Measurements from ENCODE around the gene LTA.

The LTA gene

DNA sequence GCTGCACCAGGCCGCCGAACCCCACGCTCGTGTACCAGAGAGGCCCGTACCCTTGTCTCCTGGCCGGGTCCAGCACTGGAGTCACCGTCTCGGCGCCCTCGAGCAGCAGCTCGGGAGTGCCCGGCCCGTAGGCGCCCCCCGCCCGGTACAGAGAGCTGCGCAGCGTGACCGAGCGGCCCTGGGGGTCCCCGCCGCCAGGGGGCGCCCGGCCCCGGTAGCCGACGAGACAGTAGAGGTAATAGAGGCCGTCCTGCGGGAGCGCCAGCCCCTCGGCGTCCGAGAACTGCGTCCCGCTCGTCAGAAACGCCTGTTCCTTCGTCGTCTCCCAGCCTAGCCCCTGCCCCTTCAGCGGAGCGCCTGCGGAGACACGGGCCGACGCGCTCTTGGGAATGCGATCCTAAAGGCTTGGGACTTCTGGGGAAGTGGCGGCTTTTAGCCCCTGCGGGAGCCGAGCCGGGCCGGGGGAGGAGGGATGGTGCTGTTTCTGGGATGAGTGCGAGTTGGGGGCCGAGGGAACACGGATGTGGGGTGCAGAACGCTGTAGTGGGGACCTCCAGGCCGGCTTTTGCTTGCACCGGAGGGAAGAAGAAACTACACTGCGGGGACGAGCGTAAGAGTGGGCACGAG is 8.8 kb downstream of the LTA start:
- TF ChIP-seq, protein P1, sequence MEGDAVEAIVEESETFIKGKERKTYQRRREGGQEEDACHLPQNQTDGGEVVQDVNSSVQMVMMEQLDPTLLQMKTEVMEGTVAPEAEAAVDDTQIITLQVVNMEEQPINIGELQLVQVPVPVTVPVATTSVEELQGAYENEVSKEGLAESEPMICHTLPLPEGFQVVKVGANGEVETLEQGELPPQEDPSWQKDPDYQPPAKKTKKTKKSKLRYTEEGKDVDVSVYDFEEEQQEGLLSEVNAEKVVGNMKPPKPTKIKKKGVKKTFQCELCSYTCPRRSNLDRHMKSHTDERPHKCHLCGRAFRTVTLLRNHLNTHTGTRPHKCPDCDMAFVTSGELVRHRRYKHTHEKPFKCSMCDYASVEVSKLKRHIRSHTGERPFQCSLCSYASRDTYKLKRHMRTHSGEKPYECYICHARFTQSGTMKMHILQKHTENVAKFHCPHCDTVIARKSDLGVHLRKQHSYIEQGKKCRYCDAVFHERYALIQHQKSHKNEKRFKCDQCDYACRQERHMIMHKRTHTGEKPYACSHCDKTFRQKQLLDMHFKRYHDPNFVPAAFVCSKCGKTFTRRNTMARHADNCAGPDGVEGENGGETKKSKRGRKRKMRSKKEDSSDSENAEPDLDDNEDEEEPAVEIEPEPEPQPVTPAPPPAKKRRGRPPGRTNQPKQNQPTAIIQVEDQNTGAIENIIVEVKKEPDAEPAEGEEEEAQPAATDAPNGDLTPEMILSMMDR (conservative IDR thresholded peaks at IDR 0.05; ENCODE audit: low read depth, low read length): peak; percentile 88

DNA sequence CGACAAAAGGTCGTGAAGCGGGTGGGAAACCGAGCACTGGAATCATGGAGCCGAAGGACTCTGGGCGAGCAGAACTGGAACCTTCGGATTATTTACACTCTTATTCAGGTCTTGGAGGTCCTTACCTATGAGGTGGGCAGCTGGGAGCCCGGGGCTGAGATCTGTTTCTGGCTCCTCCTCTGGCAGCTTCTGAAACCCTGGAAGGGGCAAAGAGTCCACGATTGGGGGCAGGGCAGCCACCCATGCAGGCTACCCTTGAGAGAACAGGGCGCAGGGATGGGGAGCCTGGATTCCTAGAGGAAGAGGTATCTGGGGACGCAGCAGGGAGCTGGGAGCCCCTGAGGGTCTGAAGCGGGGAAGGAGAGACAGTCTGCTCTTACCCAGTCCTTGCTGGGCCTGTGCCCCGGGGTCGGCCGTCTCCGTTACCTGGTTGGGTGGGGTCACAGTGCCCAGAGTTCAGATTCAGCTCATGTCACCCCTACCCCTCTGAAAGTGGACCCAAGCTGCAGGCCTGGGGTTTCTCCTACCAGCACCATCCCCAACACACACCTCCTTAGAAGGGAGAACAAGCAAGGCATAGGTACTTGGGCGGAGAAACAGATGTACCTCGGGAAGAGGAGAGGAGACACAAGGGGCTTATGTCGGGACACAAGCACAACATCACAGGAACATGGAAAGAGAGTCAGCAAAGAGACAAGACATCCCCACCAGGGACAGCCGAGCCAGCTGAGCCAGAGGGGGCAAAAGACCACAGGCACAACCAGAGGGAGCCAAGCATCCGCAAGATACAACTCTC is 9.5 kb downstream of the LTA start:
- DNase-seq (ENCODE audit: low read depth): no peak
- TF ChIP-seq, protein P1 (conservative IDR thresholded peaks at IDR 0.05; ENCODE audit: low read depth, low read length): no peak
- H3K4me3 ChIP-seq (ENCODE audit: low read length): peak overlapping the region; percentile 64

More for the DNA sequence above, 8.8 kb downstream of the LTA start:
- DNase-seq (ENCODE audit: low read depth): no peak
- H3K4me3 ChIP-seq (ENCODE audit: low read length): peak overlapping the region; percentile 64

DNA sequence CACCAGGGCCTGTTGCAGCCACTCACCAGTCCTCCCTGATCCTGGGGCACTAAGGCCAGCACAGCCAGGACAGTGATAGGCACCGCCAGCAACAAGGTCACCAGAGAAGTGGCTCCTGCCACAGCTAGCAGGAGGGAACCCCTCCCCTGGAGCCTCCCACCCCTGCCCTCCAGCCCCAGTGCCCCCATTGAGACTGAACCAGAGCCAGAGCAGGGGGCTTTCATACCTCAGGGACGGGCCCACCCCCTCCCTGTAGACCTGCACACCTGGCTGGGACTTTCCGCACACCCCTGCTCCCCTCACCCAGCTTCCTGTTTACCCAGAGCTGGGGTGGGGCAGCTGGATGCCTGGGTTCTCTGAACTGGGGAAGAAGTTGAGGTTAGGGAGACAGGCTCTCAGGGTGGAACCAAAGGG is 10.1 kb downstream of the LTA start, which contains the start of gene LTB:
Gene LTB (minus strand): TSS at position 195 of the 414 bp plus-strand sequence. CDS start 7 bp downstream, at position 188.
- peak within 1 kb of the TSS; percentile 64 for H3K4me3 ChIP-seq (ENCODE audit: low read length)
- TF ChIP-seq, protein P1 (conservative IDR thresholded peaks at IDR 0.05; ENCODE audit: low read depth, low read length): no peak
- no peak for DNase-seq (ENCODE audit: low read depth)

DNA sequence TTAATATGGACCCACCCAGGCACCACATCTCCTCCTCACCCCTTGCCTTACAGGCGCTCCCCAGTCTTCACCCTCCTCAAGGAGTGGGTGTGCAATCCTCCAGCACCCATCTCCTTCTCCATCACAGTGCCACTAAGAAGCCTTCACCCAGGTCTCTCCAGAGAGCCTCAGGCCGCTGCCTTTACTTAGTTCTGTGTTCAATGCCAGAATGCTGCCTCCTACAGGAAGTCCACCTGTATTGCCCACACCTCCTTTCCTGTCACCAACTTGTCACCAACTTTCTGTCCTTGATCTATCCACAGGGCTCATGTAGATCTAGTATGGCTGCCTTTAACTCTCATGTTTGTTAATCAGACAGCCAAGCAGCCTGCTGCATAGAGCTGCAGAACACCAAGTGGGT is 13.4 kb downstream of the LTA start:
- no peak overlapping the region for H3K4me3 ChIP-seq (ENCODE audit: low read length)
- DNase-seq (ENCODE audit: low read depth): no peak
- TF ChIP-seq, protein P1 (conservative IDR thresholded peaks at IDR 0.05; ENCODE audit: low read depth, low read length): peak; percentile 59

DNA sequence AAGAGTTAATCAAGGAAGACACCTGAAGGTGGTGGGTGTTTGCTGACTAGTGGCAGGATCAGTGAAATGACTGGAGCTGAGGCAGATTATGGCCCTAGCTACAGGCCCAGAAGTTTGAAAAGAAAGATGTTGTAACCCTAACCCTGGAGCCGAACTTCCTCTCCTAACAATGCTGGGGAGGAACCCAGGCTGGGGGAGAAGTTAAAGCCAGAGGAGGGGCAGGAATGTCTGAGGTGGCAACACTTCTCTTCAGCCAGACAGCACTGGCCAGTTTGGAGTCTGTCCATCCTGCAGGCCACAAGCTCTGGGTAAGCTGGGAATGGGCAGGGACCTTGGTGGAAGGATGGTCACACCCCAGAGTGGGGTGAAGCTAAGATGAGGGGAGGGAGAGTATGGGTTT is 13.9 kb downstream of the LTA start, which contains the start of gene LST1:
Gene LST1 (plus strand): TSS at position 270 of the 400 bp plus-strand sequence. CDS start 1,023 bp downstream, outside the sequence.
- no peak within 1 kb of the TSS for H3K4me3 ChIP-seq (ENCODE audit: low read length)
- no peak for DNase-seq (ENCODE audit: low read depth)
- TF ChIP-seq, protein P1 (conservative IDR thresholded peaks at IDR 0.05; ENCODE audit: low read depth, low read length): no peak

DNA sequence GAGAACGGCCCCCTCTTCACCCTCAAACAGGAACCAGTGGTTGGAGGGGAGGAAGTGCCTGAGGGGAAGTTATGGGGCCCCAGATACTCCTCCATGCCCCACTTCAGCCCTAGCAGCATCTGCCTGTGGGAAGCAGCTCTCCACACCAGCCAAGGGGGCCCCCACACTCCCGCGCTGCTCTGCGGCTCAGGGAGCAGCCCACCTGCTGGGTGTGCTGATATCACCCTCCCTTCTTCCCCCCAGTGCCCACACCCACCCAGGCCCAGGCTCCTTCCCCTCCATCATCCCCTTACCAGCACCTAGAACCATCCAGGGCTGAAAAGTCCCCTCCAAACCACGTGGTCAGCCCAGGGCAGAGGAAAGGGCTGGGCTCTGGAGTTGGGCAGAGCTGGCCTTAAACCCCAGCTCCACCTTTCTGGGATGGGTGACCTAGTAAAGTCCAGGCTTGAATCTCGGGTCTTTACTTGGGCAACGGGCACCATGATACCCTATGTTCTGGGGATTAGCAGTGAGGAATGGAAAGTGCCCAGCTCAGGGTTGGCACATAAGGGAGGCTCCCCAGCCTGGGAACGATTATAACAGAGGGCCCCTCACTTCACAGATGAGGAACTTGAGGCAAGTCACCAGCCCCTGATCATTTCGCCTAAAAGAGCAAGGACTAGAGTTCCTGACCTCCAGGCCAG is 14.7 kb downstream of the LTA start:
- H3K4me3 ChIP-seq (ENCODE audit: low read length): no peak overlapping the region
- no peak for DNase-seq (ENCODE audit: low read depth)
- TF ChIP-seq, protein P1 (conservative IDR thresholded peaks at IDR 0.05; ENCODE audit: low read depth, low read length): no peak
